Neural progenitor cell (in vitro differentiated cells): ENCODE results near the gene RPRD2. TPM values are rescaled to one million over a fixed set of nuclear protein-coding genes. Genes with fewer than 3 reads are reported as not detected.
"Not testable (repeated sequence)": the region's sequence is repeated elsewhere in the genome, so short reads cannot be mapped to it uniquely, and the experiment has no call there.

Experiments
- DNase-seq: peaks from one replicate; pipeline ENCODE4 v3.0.0-alpha.2; 2016; ENCODE audit warnings: low spot score
- H2AFZ ChIP-seq: fragments of 200-600 bp; sonication (generic); replicated peaks from 2 replicates; pipeline ENCODE4 v1.6.1; 2016; ENCODE audit warnings: antibody characterized with exemption
- H3F3A ChIP-seq: fragments of 200-600 bp; sonication (generic); 2 replicates; pipeline ENCODE4 v1.6.1; 2016; ENCODE audit warnings: antibody characterized with exemption, low read depth
- H3K27ac ChIP-seq: fragments of 200-600 bp; sonication (generic); 2 replicates; pipeline ENCODE4 v1.5.1; 2016; ENCODE audit warnings: mild to moderate bottlenecking
- H3K27me3 ChIP-seq: fragments of 200-600 bp; sonication (generic); 2 replicates; pipeline ENCODE4 v1.6.1; 2016; ENCODE audit warnings: mild to moderate bottlenecking, moderate library complexity
- H3K36me3 ChIP-seq: fragments of 200-600 bp; sonication (generic); 2 replicates; pipeline ENCODE4 v1.5.1; 2016
- H3K4me1 ChIP-seq: fragments of 200-600 bp; sonication (generic); 2 replicates; pipeline ENCODE4 v1.6.1; 2016; ENCODE audit warnings: mixed run types
- H3K4me2 ChIP-seq: fragments of 200-600 bp; sonication (generic); 2 replicates; pipeline ENCODE4 v1.6.1; 2016
- H3K4me3 ChIP-seq: fragments of 200-600 bp; sonication (generic); 2 replicates; pipeline ENCODE4 v1.5.1; 2016
- H3K79me2 ChIP-seq: fragments of 200-600 bp; sonication (generic); 2 replicates; pipeline ENCODE4 v1.6.1; 2016; ENCODE audit warnings: low read depth
- H3K9ac ChIP-seq: fragments of 200-600 bp; sonication (generic); 2 replicates; pipeline ENCODE4 v1.6.1; 2016
- H3K9me3 ChIP-seq: fragments of 200-600 bp; sonication (generic); 2 replicates; pipeline ENCODE4 v1.5.1; 2016; ENCODE audit warnings: low read depth
- H4K20me1 ChIP-seq: fragments of 200-600 bp; sonication (generic); 2 replicates; pipeline ENCODE4 v1.6.1; 2016; ENCODE audit warnings: low read depth
- H3K27ac Mint-ChIP-seq: 3 replicates; pipeline ENCODE4 v1.8.0; 2021; ENCODE audit warnings: mixed read lengths
- H3K27me3 Mint-ChIP-seq: 2 replicates; pipeline ENCODE4 v1.8.0; 2022; ENCODE audit warnings: low read depth, mild to moderate bottlenecking, inconsistent platforms, moderate library complexity, mixed read lengths; ENCODE audit not compliant: insufficient read depth
- H3K36me3 Mint-ChIP-seq: 3 replicates; pipeline ENCODE4 v1.8.0; 2021; ENCODE audit warnings: mixed read lengths
- H3K4me1 Mint-ChIP-seq: 3 replicates; pipeline ENCODE4 v1.8.0; 2021; ENCODE audit warnings: mixed read lengths
- H3K4me3 Mint-ChIP-seq: 3 replicates; pipeline ENCODE4 v1.8.0; 2021; ENCODE audit warnings: mild to moderate bottlenecking, moderate library complexity, mixed read lengths
- H3K9me3 Mint-ChIP-seq: 3 replicates; pipeline ENCODE4 v1.8.0; 2020; ENCODE audit warnings: mixed read lengths
- EZH2 ChIP-seq: fragments of 200-600 bp; sonication (generic); IDR thresholded peaks from 2 replicates; pipeline ENCODE4 v1.6.1; 2017; ENCODE audit warnings: antibody characterized with exemption, mild to moderate bottlenecking, moderate library complexity
- EZH2phosphoT487 ChIP-seq: fragments of 200-600 bp; sonication (generic); IDR thresholded peaks from 2 replicates; pipeline ENCODE4 v1.6.1; 2017; ENCODE audit warnings: antibody characterized with exemption
- total RNA-seq: library from RNA; depleted of rRNA; stranded (reverse); fragments of >200 nt; gene quantifications from 2 replicates; pipeline ENCODE4 v1.2.3, GENCODE V29; 2015; ENCODE audit warnings: low replicate concordance
- TF ChIP-seq, protein P1 (sequence below): fragments of 200-600 bp; sonication (generic); IDR thresholded peaks from 2 replicates; pipeline ENCODE4 v1.5.1; 2017; ENCODE audit warnings: antibody characterized with exemption, mild to moderate bottlenecking

RPRD2 gene
- 19.7 and 20.0 TPM in 2 replicates for total RNA-seq

DNA sequence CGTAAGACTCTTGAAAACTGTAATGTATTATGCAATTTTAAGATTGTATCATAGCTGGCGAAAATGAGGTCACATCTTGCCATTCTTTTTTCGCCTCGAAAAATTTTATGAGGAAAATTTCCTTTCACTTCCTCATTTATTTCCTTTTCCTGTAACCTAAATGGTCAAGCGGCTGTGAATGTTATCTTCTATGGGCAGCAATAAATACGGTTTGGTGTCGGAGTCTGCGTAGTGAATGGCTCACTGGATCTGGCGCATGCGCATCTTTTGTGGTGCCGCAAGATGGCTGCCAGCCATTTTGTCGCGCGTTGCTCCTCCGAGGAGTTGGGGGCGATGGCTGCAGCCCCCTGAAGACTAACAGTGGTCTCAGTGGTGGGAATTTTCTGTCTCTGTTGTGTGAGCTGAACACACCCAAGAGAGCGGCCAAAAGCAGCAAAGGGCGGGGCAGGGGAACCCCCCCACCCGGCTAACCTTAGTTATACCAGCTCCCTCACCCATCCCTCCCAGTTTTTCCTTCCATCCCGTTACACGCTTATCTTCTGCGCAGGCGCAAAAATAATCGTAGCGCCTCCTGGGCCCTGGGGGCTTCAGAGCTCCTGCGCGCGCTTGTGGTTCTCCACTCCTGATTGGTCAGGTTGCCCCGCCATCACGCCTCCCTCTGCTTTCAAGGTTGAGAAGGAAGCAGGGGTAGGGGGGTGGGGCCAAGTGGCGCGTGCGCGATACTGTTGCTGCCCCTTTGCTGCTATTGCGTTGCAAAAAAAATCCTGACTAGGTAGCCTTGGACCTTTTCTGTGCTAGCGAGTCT is at the start of gene RPRD2:
Gene RPRD2, plus strand, starts transcription at position 722 of the 805 bp plus-strand sequence. CDS start 568 bp downstream, outside the sequence.
- H3F3A ChIP-seq = peaks cover 30% of the 10 kb centered on the region
- no peaks in the 10 kb centered on the region for H3K9me3 ChIP-seq
- H3K27ac ChIP-seq = peak within 1 kb of the TSS; percentile 99
- Mint-ChIP-seq H3K27me3 (peaks cover 6% of the 10 kb centered on the region), H3K36me3 (peaks cover 8% of the 10 kb centered on the region), H3K27ac (peak within 1 kb of the TSS; percentile 99), H3K9me3 (no peaks in the 10 kb centered on the region), H3K4me3 (peak within 1 kb of the TSS; percentile 100), H3K4me1 (peaks cover 28% of the 10 kb centered on the region)
- no peaks in the 10 kb centered on the region for H4K20me1 ChIP-seq
- peak within 1 kb of the TSS; percentile 79 for H3K9ac ChIP-seq
- peak within 1 kb of the TSS; percentile 91 for H2AFZ ChIP-seq
- H3K4me3 ChIP-seq = peak within 1 kb of the TSS; percentile 77
- peak within 1 kb of the TSS; percentile 91 for H3K4me2 ChIP-seq
- peak; percentile 100 for DNase-seq
- no peaks in the 10 kb centered on the region for H3K36me3 ChIP-seq
- no peaks in the 10 kb centered on the region for H3K27me3 ChIP-seq
- no peak for TF ChIP-seq EZH2
- no peak for TF ChIP-seq EZH2phosphoT487
- TF ChIP-seq, protein P1, sequence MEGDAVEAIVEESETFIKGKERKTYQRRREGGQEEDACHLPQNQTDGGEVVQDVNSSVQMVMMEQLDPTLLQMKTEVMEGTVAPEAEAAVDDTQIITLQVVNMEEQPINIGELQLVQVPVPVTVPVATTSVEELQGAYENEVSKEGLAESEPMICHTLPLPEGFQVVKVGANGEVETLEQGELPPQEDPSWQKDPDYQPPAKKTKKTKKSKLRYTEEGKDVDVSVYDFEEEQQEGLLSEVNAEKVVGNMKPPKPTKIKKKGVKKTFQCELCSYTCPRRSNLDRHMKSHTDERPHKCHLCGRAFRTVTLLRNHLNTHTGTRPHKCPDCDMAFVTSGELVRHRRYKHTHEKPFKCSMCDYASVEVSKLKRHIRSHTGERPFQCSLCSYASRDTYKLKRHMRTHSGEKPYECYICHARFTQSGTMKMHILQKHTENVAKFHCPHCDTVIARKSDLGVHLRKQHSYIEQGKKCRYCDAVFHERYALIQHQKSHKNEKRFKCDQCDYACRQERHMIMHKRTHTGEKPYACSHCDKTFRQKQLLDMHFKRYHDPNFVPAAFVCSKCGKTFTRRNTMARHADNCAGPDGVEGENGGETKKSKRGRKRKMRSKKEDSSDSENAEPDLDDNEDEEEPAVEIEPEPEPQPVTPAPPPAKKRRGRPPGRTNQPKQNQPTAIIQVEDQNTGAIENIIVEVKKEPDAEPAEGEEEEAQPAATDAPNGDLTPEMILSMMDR = no peak
- peaks cover 46% of the 10 kb centered on the region for H3K79me2 ChIP-seq
- H3K4me1 ChIP-seq = peaks cover 18% of the 10 kb centered on the region

DNA sequence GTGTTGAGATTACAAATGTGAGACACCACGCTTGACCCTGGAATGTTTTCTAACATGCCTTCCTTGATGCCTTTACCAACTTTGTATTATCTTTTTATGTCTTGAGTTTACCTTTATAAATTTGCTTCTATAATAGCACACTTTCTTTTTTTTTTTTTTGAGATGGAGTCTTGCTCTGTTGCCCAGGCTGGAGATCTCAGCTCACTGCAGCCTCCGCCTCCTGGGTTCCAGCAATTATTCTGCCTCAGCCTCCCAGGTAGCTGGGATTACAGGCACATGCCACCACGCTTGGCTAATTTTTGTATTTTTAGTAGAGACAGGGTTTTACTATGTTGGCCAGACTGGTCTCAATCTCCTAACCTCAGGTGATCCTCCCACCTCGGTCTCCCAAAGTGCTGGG is 49.3 kb upstream of the RPRD2 start:
- not testable (repeated sequence) for H3K27me3 Mint-ChIP-seq

DNA sequence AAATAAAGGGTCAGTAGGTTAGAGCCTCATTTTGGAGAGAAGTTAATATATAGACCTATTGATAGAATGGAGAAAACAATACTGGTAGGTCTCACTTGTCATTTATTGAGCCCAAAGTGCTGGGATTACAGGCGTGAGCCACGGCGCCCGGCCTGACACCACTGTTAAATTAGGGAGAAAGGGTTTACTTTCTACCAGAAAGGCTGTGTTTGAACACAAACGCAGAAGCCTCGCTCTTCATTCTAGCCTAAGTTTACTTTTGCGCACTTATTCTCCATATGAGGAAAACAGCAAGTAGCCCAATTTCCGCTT is 43.3 kb upstream of the RPRD2 start:
- no peaks in the 10 kb centered on the region for H4K20me1 ChIP-seq
- peaks cover 7% of the 10 kb centered on the region for H3K4me1 ChIP-seq
- no peak for DNase-seq
- H3K27me3 ChIP-seq = no peaks in the 10 kb centered on the region
- peaks cover 13% of the 10 kb centered on the region for H3K4me1 Mint-ChIP-seq
- H3K27ac Mint-ChIP-seq = no peak overlapping the region
- H3K36me3 Mint-ChIP-seq = peaks cover 7% of the 10 kb centered on the region
- peak overlapping the region; percentile 69 for H3K4me3 ChIP-seq
- H3K9ac ChIP-seq = no peak overlapping the region
- H3K4me3 Mint-ChIP-seq = peak overlapping the region; percentile 98
- no peak for TF ChIP-seq EZH2
- TF ChIP-seq EZH2phosphoT487 = no peak
- TF ChIP-seq, protein P1 = no peak
- H2AFZ ChIP-seq = peak overlapping the region; percentile 82
- H3K4me2 ChIP-seq = peak overlapping the region; percentile 87
- H3K79me2 ChIP-seq = peaks cover 43% of the 10 kb centered on the region
- peaks cover 11% of the 10 kb centered on the region for H3F3A ChIP-seq
- H3K27me3 Mint-ChIP-seq = peaks cover 8% of the 10 kb centered on the region
- H3K9me3 Mint-ChIP-seq = no peaks in the 10 kb centered on the region
- no peaks in the 10 kb centered on the region for H3K9me3 ChIP-seq
- H3K27ac ChIP-seq = no peak overlapping the region
- H3K36me3 ChIP-seq = peaks cover 7% of the 10 kb centered on the region

More for the DNA sequence above, 49.3 kb upstream of the RPRD2 start:
- H3K4me1 Mint-ChIP-seq, H3K4me1 ChIP-seq, H3K27me3 ChIP-seq, H2AFZ ChIP-seq, H3K4me3 ChIP-seq, H3K27ac Mint-ChIP-seq, H3F3A ChIP-seq, H3K36me3 ChIP-seq, H3K4me3 Mint-ChIP-seq, H3K4me2 ChIP-seq, H3K27ac ChIP-seq, H3K9me3 Mint-ChIP-seq, H3K79me2 ChIP-seq, DNase-seq, H3K9ac ChIP-seq, H4K20me1 ChIP-seq, H3K9me3 ChIP-seq, H3K36me3 Mint-ChIP-seq: not testable (repeated sequence)

DNA sequence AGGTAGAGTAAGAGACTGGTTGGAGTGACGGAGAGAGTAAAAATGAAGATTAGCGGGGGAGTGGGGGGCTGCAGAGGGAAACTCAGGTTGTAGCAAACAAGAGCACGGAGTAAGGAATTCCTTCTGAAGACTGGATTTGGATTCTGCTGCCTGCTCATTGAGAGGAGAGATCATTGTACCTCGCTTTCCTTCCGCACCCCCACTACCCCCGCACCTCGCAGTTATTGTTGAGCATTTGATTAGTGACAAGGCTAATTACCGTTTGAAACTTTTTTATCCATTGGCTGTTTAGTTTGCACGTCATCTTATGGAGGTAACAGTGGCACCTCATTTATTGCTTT is 42.2 kb upstream of the RPRD2 start:
- peak overlapping the region; percentile 69 for H3K4me3 ChIP-seq
- H3K27me3 ChIP-seq = no peaks in the 10 kb centered on the region
- peak overlapping the region; percentile 98 for H3K27ac Mint-ChIP-seq
- peak overlapping the region; percentile 15 for H3K27ac ChIP-seq
- peak overlapping the region; percentile 47 for H3K9ac ChIP-seq
- peaks cover 54% of the 10 kb centered on the region for H3K79me2 ChIP-seq
- TF ChIP-seq EZH2 (no peak), EZH2phosphoT487 (no peak)
- TF ChIP-seq, protein P1 = no peak
- H3K9me3 Mint-ChIP-seq = no peaks in the 10 kb centered on the region
- H4K20me1 ChIP-seq = no peaks in the 10 kb centered on the region
- DNase-seq = no peak
- H3K36me3 ChIP-seq = peaks cover 13% of the 10 kb centered on the region
- no peaks in the 10 kb centered on the region for H3K9me3 ChIP-seq
- H3K4me2 ChIP-seq = peak overlapping the region; percentile 87
- H2AFZ ChIP-seq = peak overlapping the region; percentile 82
- H3F3A ChIP-seq = peaks cover 11% of the 10 kb centered on the region
- peak overlapping the region; percentile 98 for H3K4me3 Mint-ChIP-seq
- peaks cover 7% of the 10 kb centered on the region for H3K4me1 ChIP-seq
- peaks cover 13% of the 10 kb centered on the region for H3K4me1 Mint-ChIP-seq
- peaks cover 6% of the 10 kb centered on the region for H3K27me3 Mint-ChIP-seq
- H3K36me3 Mint-ChIP-seq = peaks cover 11% of the 10 kb centered on the region
